Dedifferentiated amniotic fluid mesenchymal stem cell (primary cell): Measurements from ENCODE around the gene STIMATE.

ENCODE experiments used
- DNase-seq: peaks from one replicate; pipeline ENCODE4 v3.0.0-alpha.2; 2016; ENCODE audit errors: extremely low spot score

The STIMATE gene

DNA sequence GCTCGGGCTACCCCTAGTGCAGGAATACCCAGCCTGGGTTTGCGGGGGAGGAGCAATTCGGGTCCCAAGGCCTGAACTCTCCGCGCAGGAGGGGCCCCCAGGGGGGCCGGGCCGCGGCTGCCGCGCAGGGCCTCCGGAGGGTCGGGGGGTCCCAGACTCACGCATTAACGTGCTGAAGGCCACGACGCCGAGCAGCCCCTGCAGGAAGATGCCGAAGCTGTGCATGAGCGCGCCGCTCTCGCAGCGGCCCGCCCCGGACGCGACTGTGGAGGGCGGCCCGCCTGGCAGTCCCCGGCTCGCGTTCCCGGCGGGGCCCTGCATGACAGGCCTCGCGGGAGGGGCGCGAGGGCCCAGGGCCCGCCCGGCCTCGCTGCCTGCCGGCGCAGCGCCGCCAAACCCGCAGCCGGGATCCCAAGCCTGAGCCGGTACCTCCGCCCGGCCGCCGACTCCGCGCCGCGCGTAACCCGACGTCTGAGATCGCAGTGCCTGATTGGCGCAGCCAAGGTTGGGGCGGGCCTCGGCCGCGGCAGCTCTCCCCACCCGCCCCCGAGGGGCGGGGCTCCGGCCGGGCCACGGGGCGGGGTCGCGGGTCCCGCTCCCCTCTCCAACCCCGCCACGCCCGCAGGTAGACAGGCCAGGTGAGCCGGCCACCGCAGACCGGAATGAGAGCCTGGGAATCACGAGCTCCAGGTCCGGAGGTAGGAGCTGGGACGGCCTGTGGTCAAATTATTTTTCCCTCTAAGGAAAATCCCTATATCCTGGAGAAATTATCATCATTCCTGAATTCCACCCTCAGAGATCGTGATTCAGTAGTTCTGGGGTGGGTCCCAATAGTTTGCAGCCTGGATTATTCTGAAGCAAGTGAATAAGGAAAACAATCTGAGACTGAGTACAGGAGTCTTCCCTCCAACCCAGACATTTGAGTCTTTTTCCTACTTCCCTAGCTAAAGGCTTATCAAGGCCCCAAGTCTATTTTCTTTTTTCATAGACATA is at the start of gene STIMATE:
Gene STIMATE (minus strand): TSS at position 419 of the 993 bp plus-strand sequence. CDS start 98 bp downstream, at position 321.
- DNase-seq: peak; percentile 58

DNA sequence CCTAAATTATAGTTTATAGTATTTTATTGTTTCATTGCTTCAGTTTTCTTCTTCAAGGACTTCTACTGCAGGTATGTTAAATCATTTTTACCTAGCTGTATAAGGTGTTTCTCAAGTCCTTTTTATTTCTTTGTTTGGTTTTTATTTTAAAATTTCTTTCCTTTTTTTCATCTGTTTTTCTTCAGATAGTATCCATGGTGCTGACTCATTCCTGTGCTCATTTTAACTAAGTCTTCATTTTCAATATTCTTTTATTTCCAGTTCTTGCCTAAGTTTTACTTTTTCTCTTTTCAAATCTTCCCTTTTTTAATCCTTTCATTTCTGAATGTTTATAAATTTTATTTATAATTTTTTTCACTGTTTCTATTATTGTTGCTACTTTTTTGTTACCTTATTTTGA is 42.3 kb upstream of the STIMATE start:
- DNase-seq: no peak

DNA sequence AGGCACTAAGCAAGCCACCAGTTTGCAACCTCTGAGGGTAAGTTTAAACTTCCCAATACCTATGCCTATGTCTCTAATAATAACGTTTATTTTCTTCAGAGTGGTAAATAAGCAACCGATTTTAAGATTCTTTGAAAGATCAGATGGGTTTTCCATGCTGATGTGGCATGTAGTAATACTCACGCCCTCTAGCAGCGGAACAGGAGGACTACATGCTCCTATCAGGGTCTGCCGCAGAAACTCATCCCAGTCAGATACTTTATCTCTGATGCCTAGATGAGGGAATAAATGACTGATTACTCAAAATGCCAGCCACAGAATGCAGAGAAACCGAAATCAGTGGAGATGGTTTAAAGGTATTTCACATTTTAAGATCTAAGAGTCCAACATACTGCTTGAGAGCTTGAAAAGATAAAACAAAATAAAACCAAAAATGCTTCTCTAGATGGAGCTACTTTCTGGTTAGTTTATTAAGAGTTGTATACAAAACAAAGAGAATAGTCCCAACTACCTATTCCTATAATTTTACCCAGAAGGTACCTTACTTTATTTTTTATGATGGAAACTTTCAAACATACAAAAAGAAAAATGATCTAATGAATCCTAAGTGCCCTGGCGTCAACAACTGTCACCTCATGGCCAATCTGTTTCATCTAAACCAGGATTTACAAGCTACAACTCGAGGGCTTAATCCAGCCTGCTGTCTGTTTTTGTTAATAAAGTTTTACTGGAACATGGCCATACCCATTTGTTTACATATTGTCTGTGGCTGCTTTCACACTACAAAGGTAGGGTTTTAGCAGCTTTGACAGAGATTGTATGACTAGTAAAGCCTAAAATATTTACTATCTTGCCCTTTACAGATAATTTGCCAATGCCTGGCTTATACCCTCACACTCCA is 37.5 kb upstream of the STIMATE start:
- peak; percentile 64 for DNase-seq

DNA sequence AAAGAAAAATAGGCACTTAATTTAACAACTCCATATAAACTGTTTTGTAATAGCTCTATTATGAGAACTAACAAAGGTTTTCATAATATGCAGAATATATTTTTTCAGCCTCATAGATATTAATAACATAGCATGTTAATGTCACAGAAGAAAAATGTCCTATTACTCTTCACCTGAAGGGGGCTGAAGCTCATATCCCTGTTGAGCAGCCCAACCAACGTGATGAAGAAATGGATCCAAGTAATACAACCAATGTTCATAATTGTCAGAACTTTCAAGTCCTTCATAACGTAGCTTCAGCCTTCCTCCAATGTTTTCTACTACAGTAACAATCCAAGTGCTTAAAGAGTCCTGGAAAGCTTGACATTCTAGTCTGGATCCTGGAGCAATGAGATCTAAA is 34.5 kb upstream of the STIMATE start:
- DNase-seq: no peak

DNA sequence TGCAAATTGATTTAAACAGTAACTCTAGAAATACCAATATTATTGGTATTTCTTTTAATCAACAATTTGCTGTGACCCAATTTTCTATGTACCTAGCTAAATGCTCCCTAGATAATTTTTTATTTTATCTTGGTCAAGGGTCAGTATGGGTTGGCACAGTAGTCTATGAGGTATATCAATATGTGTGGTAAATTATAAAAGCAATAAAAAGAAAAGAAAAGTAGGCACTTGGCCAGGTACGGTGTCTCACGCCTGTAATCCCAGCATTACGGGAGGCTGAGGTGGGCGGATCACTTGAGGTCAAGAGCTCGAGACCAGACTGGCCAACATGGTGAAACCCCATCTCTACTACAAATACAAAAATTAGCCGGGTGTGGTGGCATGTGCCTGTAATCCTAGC is 34.0 kb upstream of the STIMATE start:
- DNase-seq: no peak

DNA sequence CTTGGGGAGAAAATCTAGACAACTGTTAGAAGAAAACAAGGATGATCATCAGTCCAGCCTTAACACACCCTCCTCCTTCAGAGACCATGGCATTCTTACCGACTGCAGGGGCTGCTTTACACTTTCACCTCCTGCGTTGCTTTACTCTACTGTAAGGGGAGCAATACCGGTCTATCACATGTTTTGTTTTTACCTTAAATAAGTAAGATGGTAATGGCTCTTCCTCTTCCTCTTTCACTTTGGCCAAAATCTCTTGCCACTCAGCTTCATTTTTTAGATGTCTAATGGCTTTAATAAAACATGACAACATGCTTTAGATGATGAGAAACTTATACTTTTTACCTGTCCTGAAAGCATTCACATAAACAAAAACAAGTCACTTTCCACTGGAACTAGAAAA is 33.4 kb upstream of the STIMATE start:
- DNase-seq: no peak

DNA sequence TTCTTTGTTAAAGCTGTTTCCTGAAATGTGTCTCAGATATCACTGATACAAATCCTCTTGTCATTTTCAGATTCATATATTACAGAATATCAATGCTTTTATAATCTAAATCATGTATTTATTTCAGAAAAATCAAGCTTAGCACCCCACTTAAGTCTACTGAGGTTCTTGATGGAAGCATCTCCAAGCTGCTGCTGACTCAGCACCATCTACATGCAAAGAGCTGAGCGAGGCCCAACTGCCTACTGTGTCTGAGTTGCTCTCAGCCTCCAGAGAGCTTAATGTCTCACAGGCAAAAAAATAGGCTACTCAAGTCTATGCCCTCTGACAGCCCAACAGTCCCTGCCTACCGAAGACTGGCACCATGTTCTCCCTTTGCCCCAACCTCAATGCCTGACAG is 29.2 kb upstream of the STIMATE start:
- no peak for DNase-seq

DNA sequence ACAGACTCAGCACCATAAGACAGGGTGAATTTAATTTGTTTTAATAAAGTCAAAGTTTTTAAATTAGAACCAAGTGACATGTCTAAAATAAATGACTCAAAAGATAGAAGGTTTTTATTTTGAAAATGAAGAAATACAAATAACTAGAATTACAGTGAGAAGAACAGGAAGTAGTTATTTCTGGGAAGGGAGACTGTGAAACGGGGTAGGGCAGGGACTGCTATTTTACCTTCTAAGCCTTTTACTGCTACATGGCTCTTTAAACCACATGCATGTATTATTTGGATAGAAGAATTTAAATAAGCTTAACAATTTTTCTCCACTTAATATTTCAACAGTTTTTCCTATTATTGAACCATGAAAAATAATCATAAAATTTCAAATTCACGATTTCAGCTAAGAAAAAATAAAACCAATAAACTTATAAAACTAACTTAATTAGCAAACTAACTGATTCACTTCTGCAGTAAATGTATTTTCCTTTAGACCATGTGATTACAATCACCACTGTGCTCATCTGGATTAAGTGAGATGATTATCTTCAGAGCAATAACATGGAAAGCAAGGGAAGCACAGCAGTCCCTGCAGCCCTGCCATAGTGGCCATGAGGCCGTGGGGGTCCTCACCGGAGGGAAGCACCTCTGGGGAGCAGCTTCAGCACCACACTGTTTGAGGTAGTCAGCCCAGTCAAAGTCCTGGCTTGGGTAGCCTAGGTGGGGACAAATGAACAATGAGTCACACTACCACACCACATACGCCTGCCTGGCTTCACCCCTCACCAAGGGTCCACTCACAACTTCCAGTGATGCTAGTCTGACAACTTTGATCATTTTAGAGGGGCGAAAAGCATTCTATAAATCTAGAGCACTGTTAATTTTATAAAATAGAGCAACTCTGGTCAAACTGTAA is 28.3 kb upstream of the STIMATE start:
- DNase-seq: no peak

DNA sequence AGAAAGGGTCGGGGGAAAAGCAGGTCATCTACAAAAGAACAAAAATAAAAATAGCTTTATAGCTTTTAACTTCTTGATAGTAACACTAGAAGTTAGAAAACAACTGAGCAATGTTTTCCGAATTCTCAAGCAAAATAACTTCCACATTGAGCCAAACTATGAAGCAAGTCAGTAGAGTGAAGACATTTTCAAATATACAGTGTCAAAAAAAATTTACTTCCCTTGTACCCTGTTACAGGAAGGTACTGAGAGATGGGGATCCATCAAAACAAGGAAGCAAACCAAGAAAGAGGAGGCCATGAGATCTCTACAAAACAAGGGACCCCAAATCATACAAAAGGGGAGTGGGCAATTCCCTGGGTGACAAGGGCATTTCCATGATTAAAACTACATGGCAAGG is 26.6 kb upstream of the STIMATE start:
- no peak for DNase-seq

DNA sequence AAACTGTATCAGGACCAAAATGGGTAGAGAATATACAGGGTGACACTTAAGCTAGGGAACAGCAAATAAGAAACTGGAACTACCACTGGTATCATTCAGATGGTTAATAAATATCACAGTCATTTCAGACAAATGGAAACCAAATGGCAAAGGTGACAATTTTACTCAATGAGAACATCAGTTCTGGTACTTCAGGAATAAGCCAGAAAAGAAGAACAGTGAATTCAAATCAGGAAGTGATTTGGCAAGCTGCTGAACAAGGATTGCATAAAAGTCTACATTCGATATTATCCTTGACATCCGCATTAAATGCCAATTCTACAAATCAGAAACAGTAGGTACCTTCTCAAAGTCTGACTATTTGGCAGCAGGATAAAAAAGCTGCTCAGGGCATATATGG is 23.5 kb upstream of the STIMATE start:
- no peak for DNase-seq

DNA sequence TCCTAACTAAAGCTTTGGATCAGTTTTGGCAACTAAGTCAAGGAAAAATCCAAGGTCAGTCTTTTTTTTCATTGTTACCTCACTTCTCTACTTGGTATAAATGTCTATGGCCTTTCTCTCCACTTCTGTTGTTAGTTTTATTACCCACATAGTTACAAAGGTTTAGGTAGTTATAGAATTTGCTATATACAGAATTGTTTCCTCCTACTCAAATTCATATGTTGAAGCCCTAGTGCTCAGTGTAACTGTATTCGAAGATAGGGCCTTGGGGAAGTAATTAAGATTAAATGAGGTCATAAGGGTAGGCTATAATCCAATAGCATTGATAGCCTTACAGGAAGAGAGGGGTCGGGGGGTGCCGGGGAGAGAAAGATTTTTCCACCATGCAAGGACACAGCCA is 19.7 kb upstream of the STIMATE start:
- no peak for DNase-seq

DNA sequence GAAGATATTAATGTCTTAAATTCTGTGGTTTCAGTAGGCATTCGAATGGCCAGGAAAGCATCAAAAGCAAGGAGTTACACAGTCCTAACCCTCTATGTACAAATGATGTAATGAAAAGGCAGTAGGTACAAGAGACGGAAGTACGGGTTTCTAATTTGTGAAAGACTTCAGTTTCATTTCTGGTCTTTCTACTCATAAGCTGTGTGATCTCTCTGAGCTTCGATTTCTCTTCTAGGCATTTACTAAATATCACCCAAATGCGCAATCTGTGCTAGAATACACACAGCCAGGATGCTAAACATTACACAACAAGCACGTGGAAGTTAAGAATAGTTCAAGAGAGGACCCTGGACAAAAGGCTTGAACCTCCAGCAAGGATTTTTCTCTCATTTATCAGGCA is 17.9 kb upstream of the STIMATE start:
- DNase-seq: no peak

DNA sequence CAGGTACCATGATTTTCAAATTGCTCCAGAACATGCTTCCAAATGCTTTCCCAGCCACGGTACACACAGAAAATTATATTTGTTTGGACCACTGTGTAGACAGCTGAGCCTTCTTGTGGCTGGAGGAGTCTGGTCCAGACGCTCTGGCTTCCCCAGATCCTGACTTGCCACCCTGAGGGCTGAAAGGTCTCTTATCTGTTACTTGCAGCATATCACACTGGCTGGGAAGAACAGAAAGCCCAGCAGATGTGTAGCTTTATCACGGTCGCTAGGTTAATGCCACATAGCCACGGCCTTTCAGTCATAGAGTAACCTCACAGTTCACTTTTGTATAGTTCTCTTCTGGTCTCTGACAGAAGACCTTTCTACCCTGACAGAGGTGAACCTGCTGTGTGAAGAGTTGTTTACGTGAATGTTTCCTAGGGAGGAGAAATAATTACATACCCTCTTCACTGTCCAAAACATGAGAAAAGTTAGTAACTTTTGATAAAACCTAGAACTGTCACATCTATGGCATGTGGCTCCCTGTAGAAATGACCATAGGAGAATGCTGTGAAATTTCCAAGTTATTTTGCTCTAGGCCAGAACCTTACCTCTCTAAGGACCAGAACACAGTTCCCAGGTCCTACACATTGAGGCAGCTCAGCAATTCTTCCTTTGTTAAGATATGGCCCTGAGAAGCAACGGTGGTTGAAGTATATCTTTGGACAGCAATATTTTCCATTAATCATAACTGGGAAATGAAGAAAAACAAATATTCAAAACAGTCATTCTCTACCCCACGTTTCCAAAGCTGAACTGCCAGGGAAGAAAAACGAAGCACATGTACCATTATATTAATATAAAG is 15.8 kb upstream of the STIMATE start:
- no peak for DNase-seq

DNA sequence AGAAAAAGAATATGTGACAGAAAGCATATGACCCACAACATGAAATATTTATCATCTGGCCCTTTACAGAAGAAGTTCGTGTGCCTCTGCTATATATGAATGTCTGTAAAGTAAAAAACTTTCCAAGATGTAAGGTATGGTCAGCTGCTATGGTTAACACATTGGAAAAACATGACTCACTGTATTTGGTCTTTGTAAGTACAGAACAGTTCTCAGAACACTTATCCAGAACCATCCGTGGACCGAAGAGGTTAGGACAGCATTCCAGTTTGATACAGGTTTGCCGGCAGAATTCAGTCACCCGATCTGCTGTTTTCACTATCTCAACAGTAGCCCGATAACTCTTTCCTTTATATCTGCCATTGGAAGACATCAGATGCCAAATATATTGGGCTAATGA is 13.5 kb upstream of the STIMATE start:
- no peak for DNase-seq

DNA sequence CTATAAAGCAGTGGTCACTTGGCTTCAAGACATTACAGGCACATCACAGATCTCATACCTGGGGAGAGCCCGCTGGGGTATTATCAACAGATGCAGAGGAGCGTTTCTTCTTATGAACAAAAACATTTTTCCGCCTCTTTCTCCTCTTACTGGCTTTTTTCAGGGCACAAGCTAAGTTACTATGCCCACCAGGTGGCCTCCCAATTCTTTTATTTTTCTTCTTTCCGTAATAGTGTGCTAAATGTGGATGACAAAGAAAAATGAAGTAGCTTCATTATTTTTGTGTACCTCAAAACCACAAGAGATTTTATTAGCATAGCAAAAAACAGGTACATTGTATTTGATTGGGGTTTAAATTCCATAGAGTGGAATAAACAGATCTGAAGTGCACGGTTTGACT is 10.1 kb upstream of the STIMATE start:
- no peak for DNase-seq

DNA sequence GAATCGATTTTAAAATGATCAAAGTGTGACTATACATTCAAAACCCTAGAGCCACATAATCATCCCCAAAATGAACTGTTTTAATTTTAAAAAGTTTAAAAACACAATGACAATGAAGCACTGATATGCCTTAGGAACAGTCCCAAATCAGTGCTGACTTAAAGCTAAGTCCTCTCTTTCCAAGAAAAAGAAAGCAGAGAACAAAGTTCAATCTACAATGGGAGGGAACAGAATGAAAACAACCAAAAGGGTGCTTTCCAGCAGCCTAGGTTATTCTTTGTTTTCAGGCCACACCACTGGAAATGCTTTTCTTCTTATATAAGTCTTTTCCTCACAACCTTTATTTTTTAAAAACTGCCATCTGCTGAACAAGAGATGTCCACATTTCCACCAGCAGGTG is 7.2 kb upstream of the STIMATE start:
- DNase-seq: no peak

DNA sequence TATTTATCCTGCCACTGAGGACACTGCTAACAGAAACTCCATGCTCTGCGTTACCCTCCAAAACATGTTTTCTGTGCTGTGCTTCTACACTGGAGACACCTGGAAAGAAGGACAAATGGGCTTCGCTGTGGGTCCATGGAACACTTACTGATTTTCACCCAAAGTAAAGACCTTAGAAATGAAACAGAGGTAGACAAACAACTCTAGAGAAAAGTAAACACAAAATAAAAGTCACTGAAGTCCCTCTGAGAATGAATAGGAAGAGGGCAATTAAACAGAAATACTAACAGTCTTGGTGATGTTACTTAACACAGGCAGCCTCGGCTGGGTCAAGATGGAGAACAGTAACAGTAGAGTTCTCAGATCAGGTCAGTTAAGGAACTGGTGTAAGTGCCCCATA is 6.7 kb upstream of the STIMATE start:
- DNase-seq: no peak

DNA sequence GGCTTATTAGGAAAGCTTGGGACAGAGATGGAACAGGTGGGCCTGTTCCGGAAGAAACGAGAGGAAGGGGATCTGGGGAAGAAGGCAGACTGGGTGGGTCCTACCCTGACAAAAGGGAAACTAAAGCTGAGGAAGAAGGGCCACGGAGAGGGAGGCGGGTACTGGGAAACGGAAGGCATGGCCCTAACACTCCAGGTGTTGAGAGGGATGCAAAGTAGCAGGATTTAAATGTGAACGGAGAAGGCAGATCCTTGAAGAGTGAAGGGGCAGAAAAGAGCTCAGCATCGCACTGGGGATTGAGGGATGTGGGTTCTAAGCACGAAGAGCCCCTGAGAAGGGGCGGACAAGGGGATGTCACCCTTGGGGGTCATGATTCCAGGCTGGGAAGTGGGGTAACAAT is 735 bp downstream of the STIMATE start:
- DNase-seq: no peak

DNA sequence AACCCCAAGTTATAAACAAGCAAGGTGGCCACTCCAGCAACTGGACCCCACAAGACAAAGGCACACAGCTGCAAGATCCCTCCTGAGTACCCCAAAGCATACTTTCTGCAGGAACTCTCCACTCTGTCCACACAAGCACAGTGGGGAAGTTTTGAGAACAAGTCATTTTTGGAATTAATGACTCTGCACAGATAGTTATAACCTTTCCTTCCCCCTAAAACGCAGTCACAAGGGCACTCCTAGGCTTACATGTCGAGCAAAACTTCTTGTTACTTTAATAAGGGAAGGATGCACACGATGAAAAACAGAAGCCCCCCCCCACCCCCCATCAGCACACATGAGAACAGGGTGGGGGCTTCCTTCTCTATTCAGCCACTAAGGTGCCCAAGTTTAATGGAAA is 1.2 kb downstream of the STIMATE start:
- DNase-seq: no peak

DNA sequence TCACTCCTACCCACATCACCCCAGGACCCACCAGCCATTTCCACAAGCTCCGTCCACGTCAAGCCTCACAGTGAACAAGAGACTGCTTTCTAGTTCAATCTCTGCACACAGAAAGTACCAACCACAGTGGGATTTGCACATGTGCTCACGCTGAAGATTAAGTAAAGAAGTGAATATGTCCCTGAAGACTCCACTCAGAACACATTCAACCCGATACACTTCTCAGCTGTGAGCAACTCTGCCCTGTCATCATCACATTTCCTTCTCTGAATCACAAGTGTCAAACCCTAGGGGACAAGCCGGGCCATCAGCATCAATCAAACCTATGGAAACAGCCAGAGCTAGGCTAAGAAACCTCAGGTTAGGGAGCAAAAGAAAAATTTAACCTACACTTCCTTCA is 1.9 kb downstream of the STIMATE start:
- DNase-seq: no peak

DNA sequence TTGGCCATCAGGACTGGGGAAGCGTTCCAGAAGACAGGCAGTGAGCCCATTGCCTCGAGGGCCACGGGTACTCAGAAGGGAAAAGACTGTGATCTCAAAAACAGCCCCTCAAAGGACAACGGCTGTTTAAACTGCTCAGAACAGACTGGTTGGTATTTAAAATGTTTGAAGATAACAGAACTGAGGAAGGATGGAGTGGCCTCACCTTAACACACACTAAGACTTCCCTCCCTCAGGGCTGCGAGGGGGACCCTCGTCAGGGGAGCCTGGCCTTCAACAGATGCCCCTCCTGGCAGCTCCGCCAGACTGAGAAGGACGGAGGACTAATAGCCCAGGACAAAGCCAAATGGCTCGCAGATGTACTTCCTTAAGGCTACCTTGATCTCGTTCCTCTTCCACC is 2.6 kb downstream of the STIMATE start:
- no peak for DNase-seq
